DND-41 (cell line): Measurements from ENCODE around the gene CCDC71L.
A peak's percentile ranks its signal among the peaks of the same experiment; 100 is the strongest.
"Not testable (repeated sequence)": the region's sequence is repeated elsewhere in the genome, so short reads cannot be mapped to it uniquely, and the experiment has no call there.

Source experiments
- ATAC-seq: fragments of 200-7000 bp; cut with Tn5 transposase; 3 replicates; pipeline ENCODE4 v1.9.1; 2021; ENCODE audit warnings: low read depth; ENCODE audit not compliant: insufficient read depth
- DNase-seq: peaks from one replicate; pipeline ENCODE4 v3.0.0-alpha.2; 2020
- H2AFZ ChIP-seq: 2 replicates; pipeline ENCODE4 v1.6.0; 2012; ENCODE audit warnings: low read depth, low read length
- H3K27ac ChIP-seq: 2 replicates; pipeline ENCODE4 v1.5.1; 2012; ENCODE audit warnings: low read length, inconsistent platforms
- H3K27me3 ChIP-seq: fragments of 200-600 bp; sonication (generic); 2 replicates; pipeline ENCODE4 v1.6.0; 2012; ENCODE audit warnings: low read length, mild to moderate bottlenecking, inconsistent platforms; ENCODE audit not compliant: insufficient read depth, poor library complexity
- H3K36me3 ChIP-seq: 2 replicates; pipeline ENCODE4 v1.5.1; 2012; ENCODE audit warnings: low read length, inconsistent platforms; ENCODE audit not compliant: insufficient read depth
- H3K4me1 ChIP-seq: 2 replicates; pipeline ENCODE4 v1.5.1; 2012; ENCODE audit warnings: mild to moderate bottlenecking, low read length; ENCODE audit not compliant: insufficient read depth
- H3K4me2 ChIP-seq: 2 replicates; pipeline ENCODE4 v1.6.0; 2012; ENCODE audit warnings: mild to moderate bottlenecking, moderate library complexity, low read length, inconsistent platforms; ENCODE audit not compliant: insufficient read depth
- H3K4me3 ChIP-seq, 2 experiments: fragments of 200-600 bp in 1 of 2; shearing (Covaris generic) in 1 of 2; 2 replicates each; pipeline ENCODE4 v1.5.1; 2012 to 2016; ENCODE audit warnings: inconsistent platforms in 2 of 2, low read length in 2 of 2, mild to moderate bottlenecking in 2 of 2, low read depth in 1 of 2, moderate library complexity in 1 of 2
- H3K79me2 ChIP-seq: 2 replicates; pipeline ENCODE4 v1.6.0; 2012; ENCODE audit warnings: low read length, inconsistent platforms; ENCODE audit not compliant: insufficient read depth
- H3K9ac ChIP-seq: 2 replicates; pipeline ENCODE4 v1.6.0; 2012; ENCODE audit warnings: low read depth, mild to moderate bottlenecking, inconsistent platforms, low read length, moderate library complexity
- H3K9me3 ChIP-seq: 2 replicates; pipeline ENCODE4 v1.5.1; 2012; ENCODE audit warnings: low read length, moderate library complexity, mild to moderate bottlenecking, inconsistent platforms; ENCODE audit not compliant: insufficient read depth, severe bottlenecking
- H4K20me1 ChIP-seq: 2 replicates; pipeline ENCODE4 v1.6.0; 2012; ENCODE audit warnings: low read length; ENCODE audit not compliant: insufficient read depth
- EZH2 ChIP-seq: IDR thresholded peaks from 3 replicates; pipeline ENCODE4 v1.6.1; 2012; ENCODE audit warnings: borderline replicate concordance, low read depth, mild to moderate bottlenecking, moderate library complexity, low read length, inconsistent platforms; ENCODE audit not compliant: severe bottlenecking
- TF ChIP-seq, protein P1 (sequence below): IDR thresholded peaks from 2 replicates; pipeline ENCODE4 v1.5.1; 2012; ENCODE audit warnings: borderline replicate concordance, low read length, moderate library complexity, mild to moderate bottlenecking; ENCODE audit not compliant: poor library complexity, severe bottlenecking; ENCODE audit errors: extremely low read depth

The CCDC71L gene

GRCh38 chr7:106660862-106661720, at the start of gene CCDC71L:
Gene CCDC71L (minus strand): TSS chr7:106661158. CDS start chr7:106660896, 262 bp downstream.
- peak within 1 kb of the TSS; percentile 69 for H3K9ac ChIP-seq
- no peaks in the 10 kb centered on the region for H3K9me3 ChIP-seq
- ATAC-seq: peak; percentile 83
- peaks cover 24% of the 10 kb centered on the region for H3K27me3 ChIP-seq
- peak within 1 kb of the TSS; percentile 47 to 79; a peak in 3 of 4 replicates for H3K4me3 ChIP-seq
- peak within 1 kb of the TSS; percentile 87 for H2AFZ ChIP-seq
- H3K4me1 ChIP-seq: peaks cover 30% of the 10 kb centered on the region
- peak within 1 kb of the TSS; percentile 96 for H3K4me2 ChIP-seq
- peak within 1 kb of the TSS; percentile 50; the same call in 1 of the 2 replicates for H3K27ac ChIP-seq
- H3K79me2 ChIP-seq: no peaks in the 10 kb centered on the region
- no peaks in the 10 kb centered on the region for H3K36me3 ChIP-seq
- peak; percentile 55 for TF ChIP-seq EZH2
- TF ChIP-seq, protein P1, sequence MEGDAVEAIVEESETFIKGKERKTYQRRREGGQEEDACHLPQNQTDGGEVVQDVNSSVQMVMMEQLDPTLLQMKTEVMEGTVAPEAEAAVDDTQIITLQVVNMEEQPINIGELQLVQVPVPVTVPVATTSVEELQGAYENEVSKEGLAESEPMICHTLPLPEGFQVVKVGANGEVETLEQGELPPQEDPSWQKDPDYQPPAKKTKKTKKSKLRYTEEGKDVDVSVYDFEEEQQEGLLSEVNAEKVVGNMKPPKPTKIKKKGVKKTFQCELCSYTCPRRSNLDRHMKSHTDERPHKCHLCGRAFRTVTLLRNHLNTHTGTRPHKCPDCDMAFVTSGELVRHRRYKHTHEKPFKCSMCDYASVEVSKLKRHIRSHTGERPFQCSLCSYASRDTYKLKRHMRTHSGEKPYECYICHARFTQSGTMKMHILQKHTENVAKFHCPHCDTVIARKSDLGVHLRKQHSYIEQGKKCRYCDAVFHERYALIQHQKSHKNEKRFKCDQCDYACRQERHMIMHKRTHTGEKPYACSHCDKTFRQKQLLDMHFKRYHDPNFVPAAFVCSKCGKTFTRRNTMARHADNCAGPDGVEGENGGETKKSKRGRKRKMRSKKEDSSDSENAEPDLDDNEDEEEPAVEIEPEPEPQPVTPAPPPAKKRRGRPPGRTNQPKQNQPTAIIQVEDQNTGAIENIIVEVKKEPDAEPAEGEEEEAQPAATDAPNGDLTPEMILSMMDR: no peak
- no peaks in the 10 kb centered on the region for H4K20me1 ChIP-seq
- peak; percentile 93 for DNase-seq

DNA sequence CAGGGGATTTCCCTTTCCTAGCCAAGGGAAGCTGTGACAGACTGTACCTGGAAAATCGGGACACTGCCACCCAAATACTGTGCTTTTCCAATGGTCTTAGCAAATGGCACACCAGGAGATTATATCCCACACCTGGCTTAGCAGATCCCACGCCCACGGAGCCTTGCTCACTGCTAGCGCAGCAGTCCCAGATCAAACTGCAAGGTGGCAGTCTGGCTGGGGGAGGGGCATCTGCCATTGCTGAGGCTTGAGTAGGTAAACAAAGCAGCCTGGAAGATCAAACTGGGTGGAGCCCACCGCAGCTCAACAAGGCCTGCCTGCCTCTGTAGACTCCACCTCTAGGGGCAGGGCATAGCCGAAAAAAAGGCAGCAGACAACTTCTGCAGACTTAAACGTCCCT, 48.6 kb upstream of the CCDC71L start:
- not testable (repeated sequence) for H3K4me3 ChIP-seq, H4K20me1 ChIP-seq, H3K9ac ChIP-seq, ATAC-seq, H3K4me1 ChIP-seq, H3K9me3 ChIP-seq, H3K27ac ChIP-seq, H2AFZ ChIP-seq, H3K27me3 ChIP-seq, DNase-seq, H3K79me2 ChIP-seq, H3K36me3 ChIP-seq, H3K4me2 ChIP-seq

DNA sequence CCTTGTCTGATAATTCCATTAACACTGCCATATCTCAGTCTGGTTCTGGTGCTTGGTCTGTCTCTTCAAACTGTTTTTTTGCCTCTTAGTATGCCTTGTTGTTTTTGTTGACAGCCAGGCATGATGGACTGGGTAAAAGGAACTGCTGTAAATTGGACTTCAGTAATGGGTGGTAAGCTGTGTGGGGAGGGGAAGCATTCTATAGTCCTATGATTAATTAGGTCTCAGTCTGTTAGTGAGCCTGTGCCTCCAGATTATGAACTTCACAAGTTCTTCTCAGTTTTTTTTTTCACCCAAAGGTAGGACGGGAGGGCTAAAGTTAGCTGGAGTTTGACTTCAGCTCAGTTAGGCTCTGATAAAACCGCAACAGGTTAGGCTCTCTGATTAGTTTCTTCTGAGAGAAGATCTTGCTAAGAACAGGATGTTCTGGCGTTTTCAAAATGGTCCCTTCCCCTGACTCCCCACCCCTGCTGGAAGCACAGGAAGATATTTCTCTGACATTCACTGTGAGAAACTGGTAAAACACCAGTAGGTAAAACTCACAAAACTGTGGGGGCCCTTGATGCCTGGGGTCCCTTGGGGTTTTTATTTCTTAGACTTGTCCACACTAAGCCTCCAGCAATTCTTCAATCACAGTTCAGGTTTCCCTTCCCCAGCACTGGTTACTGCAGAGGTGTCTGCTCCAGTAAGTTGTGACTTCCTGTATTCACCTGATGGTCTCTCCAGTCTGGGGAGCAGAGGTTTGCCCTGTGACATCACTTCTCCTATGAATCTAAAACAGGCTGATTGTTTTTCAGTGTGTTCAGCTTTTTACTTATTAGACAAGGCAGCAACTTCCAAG, 43.3 kb upstream of the CCDC71L start:
- Histone ChIP-seq H4K20me1 (no peaks in the 10 kb centered on the region), H3K4me2 (no peak overlapping the region), H3K4me3 (no peak overlapping the region), H3K9ac (no peak overlapping the region), H3K4me1 (no peaks in the 10 kb centered on the region), H3K27ac (no peak overlapping the region), H2AFZ (no peak overlapping the region), H3K79me2 (no peaks in the 10 kb centered on the region), H3K27me3 (peaks cover 6% of the 10 kb centered on the region), H3K9me3 (no peaks in the 10 kb centered on the region), H3K36me3 (no peaks in the 10 kb centered on the region)
- DNase-seq: no peak
- TF ChIP-seq EZH2: no peak
- TF ChIP-seq, protein P1: no peak
- peak; percentile 45; the same call in 2 of the 3 replicates for ATAC-seq
